Stimulated activated effector memory CD8-positive, alpha-beta T cell treated with anti-CD3 and anti-CD28 coated beads, Interleukin-12 subunit alpha, Interleukin-12 subunit beta, amount 100 ng/mL, for 72 hours (primary cell): ENCODE data around the gene MICU2.

ENCODE experiments used
- ATAC-seq: fragments of 150-1000 bp; cut with Tn5 transposase; 2 replicates; pipeline ENCODE4 v1.10.0; 2021
- DNase-seq, 2 donors: peaks; one replicate each; pipeline ENCODE4 v3.0.0; 2021 to 2022; ENCODE audit warnings: low spot score in 2 of 2
- H3K27ac Mint-ChIP-seq: one replicate; pipeline ENCODE4 v1.8.0; 2022; ENCODE audit warnings: mild to moderate bottlenecking, mixed read lengths
- H3K36me3 Mint-ChIP-seq: one replicate; pipeline ENCODE4 v1.8.0; 2022; ENCODE audit warnings: mild to moderate bottlenecking, mixed read lengths
- H3K4me1 Mint-ChIP-seq: one replicate; pipeline ENCODE4 v1.8.0; 2022; ENCODE audit warnings: mixed read lengths
- H3K4me3 Mint-ChIP-seq: one replicate; pipeline ENCODE4 v1.8.0; 2022; ENCODE audit warnings: mild to moderate bottlenecking, mixed read lengths
- H3K9me3 Mint-ChIP-seq: one replicate; pipeline ENCODE4 v1.8.0; 2022; ENCODE audit warnings: mixed read lengths

The MICU2 gene

GRCh38 chr13:21603531-21604448 lies at the start of gene MICU2:
TSS of gene MICU2 (minus strand) at chr13:21604170. CDS start at chr13:21604148, 22 bp downstream.
- DNase-seq = peak; percentile 94 to 95
- Mint-ChIP-seq H3K4me3 (peak within 1 kb of the TSS; percentile 73), H3K36me3 (peaks cover 36% of the 10 kb centered on the region), H3K27ac (peak within 1 kb of the TSS; percentile 92), H3K4me1 (peaks cover 30% of the 10 kb centered on the region), H3K9me3 (peaks cover 2% of the 10 kb centered on the region)
- ATAC-seq = peak; percentile 97

- no peak overlapping the region for H3K27ac Mint-ChIP-seq
- ATAC-seq = no peak
- no peaks in the 10 kb centered on the region for H3K36me3 Mint-ChIP-seq
- no peak for DNase-seq
- H3K9me3 Mint-ChIP-seq = no peaks in the 10 kb centered on the region
- no peak overlapping the region for H3K4me3 Mint-ChIP-seq
- H3K4me1 Mint-ChIP-seq = no peaks in the 10 kb centered on the region
Measured at GRCh38 chr13:21641629-21642028, 37.7 kb upstream of the MICU2 start.

GRCh38 chr13:21639561-21639960 lies 35.6 kb upstream of the MICU2 start:
- H3K36me3 Mint-ChIP-seq = no peaks in the 10 kb centered on the region
- DNase-seq (no peak), ATAC-seq (no peak)
- H3K27ac Mint-ChIP-seq = no peak overlapping the region
- no peaks in the 10 kb centered on the region for H3K9me3 Mint-ChIP-seq
- no peak overlapping the region for H3K4me3 Mint-ChIP-seq
- no peaks in the 10 kb centered on the region for H3K4me1 Mint-ChIP-seq

GRCh38 chr13:21638319-21639282 lies 34.6 kb upstream of the MICU2 start:
- Mint-ChIP-seq H3K4me1 (no peaks in the 10 kb centered on the region), H3K36me3 (no peaks in the 10 kb centered on the region), H3K27ac (no peak overlapping the region), H3K4me3 (no peak overlapping the region), H3K9me3 (no peaks in the 10 kb centered on the region)
- peak; percentile 23 to 53 for DNase-seq
- no peak for ATAC-seq

- ATAC-seq (peak; percentile 82), DNase-seq (no peak)
- no peak overlapping the region for H3K4me3 Mint-ChIP-seq
- H3K36me3 Mint-ChIP-seq = no peaks in the 10 kb centered on the region
- H3K4me1 Mint-ChIP-seq = no peaks in the 10 kb centered on the region
- H3K27ac Mint-ChIP-seq = no peak overlapping the region
- no peaks in the 10 kb centered on the region for H3K9me3 Mint-ChIP-seq
Measured at GRCh38 chr13:21637296-21637695, 33.3 kb upstream of the MICU2 start.

- DNase-seq = no peak
- H3K27ac Mint-ChIP-seq = no peak overlapping the region
- H3K4me1 Mint-ChIP-seq = no peaks in the 10 kb centered on the region
- H3K9me3 Mint-ChIP-seq = no peaks in the 10 kb centered on the region
- ATAC-seq = no peak
- no peak overlapping the region for H3K4me3 Mint-ChIP-seq
- no peaks in the 10 kb centered on the region for H3K36me3 Mint-ChIP-seq
Measured at GRCh38 chr13:21636656-21637055, 32.7 kb upstream of the MICU2 start.

GRCh38 chr13:21632196-21632595 lies 28.2 kb upstream of the MICU2 start:
- H3K9me3 Mint-ChIP-seq = peaks cover 3% of the 10 kb centered on the region
- no peak overlapping the region for H3K4me3 Mint-ChIP-seq
- H3K4me1 Mint-ChIP-seq = no peaks in the 10 kb centered on the region
- no peaks in the 10 kb centered on the region for H3K36me3 Mint-ChIP-seq
- no peak for DNase-seq
- ATAC-seq = no peak
- H3K27ac Mint-ChIP-seq = no peak overlapping the region

GRCh38 chr13:21625366-21625765 lies 21.4 kb upstream of the MICU2 start:
- no peak overlapping the region for H3K4me3 Mint-ChIP-seq
- H3K36me3 Mint-ChIP-seq = no peaks in the 10 kb centered on the region
- DNase-seq (no peak), ATAC-seq (peak; percentile 58)
- H3K4me1 Mint-ChIP-seq = no peaks in the 10 kb centered on the region
- H3K9me3 Mint-ChIP-seq = no peaks in the 10 kb centered on the region
- no peak overlapping the region for H3K27ac Mint-ChIP-seq

GRCh38 chr13:21620861-21621260 lies 16.9 kb upstream of the MICU2 start:
- H3K27ac Mint-ChIP-seq = no peak overlapping the region
- H3K36me3 Mint-ChIP-seq = no peaks in the 10 kb centered on the region
- no peaks in the 10 kb centered on the region for H3K4me1 Mint-ChIP-seq
- H3K9me3 Mint-ChIP-seq = no peaks in the 10 kb centered on the region
- DNase-seq (no peak), ATAC-seq (no peak)
- H3K4me3 Mint-ChIP-seq = no peak overlapping the region

- no peaks in the 10 kb centered on the region for H3K36me3 Mint-ChIP-seq
- H3K9me3 Mint-ChIP-seq = no peaks in the 10 kb centered on the region
- DNase-seq (no peak), ATAC-seq (no peak)
- no peak overlapping the region for H3K4me3 Mint-ChIP-seq
- no peak overlapping the region for H3K27ac Mint-ChIP-seq
- H3K4me1 Mint-ChIP-seq = no peaks in the 10 kb centered on the region
Measured at GRCh38 chr13:21619633-21620220, 15.8 kb upstream of the MICU2 start.

GRCh38 chr13:21616880-21617279 lies 12.9 kb upstream of the MICU2 start:
- ATAC-seq (no peak), DNase-seq (peak in 1 of 2 donors; percentile 22)
- Mint-ChIP-seq H3K27ac (no peak overlapping the region), H3K4me1 (no peaks in the 10 kb centered on the region), H3K9me3 (no peaks in the 10 kb centered on the region), H3K36me3 (no peaks in the 10 kb centered on the region), H3K4me3 (no peak overlapping the region)

GRCh38 chr13:21616205-21616866 lies 12.4 kb upstream of the MICU2 start:
- no peaks in the 10 kb centered on the region for H3K9me3 Mint-ChIP-seq
- no peaks in the 10 kb centered on the region for H3K4me1 Mint-ChIP-seq
- H3K27ac Mint-ChIP-seq = no peak overlapping the region
- ATAC-seq (no peak), DNase-seq (no peak)
- no peaks in the 10 kb centered on the region for H3K36me3 Mint-ChIP-seq
- no peak overlapping the region for H3K4me3 Mint-ChIP-seq

- H3K9me3 Mint-ChIP-seq = no peaks in the 10 kb centered on the region
- no peak for ATAC-seq
- DNase-seq = no peak
- no peak overlapping the region for H3K4me3 Mint-ChIP-seq
- H3K4me1 Mint-ChIP-seq = no peaks in the 10 kb centered on the region
- no peak overlapping the region for H3K27ac Mint-ChIP-seq
- no peaks in the 10 kb centered on the region for H3K36me3 Mint-ChIP-seq
Measured at GRCh38 chr13:21615427-21615826, 11.5 kb upstream of the MICU2 start.

GRCh38 chr13:21613791-21614190 lies 9.8 kb upstream of the MICU2 start:
- Mint-ChIP-seq H3K36me3 (no peaks in the 10 kb centered on the region), H3K4me1 (no peaks in the 10 kb centered on the region), H3K9me3 (no peaks in the 10 kb centered on the region), H3K4me3 (no peak overlapping the region), H3K27ac (no peak overlapping the region)
- peak in 1 of 2 donors; percentile 32 for DNase-seq
- no peak for ATAC-seq

- no peak overlapping the region for H3K27ac Mint-ChIP-seq
- H3K4me1 Mint-ChIP-seq = no peaks in the 10 kb centered on the region
- no peak overlapping the region for H3K4me3 Mint-ChIP-seq
- no peak for ATAC-seq
- peak in 1 of 2 donors; percentile 42 for DNase-seq
- no peaks in the 10 kb centered on the region for H3K36me3 Mint-ChIP-seq
- H3K9me3 Mint-ChIP-seq = no peaks in the 10 kb centered on the region
Measured at GRCh38 chr13:21611385-21611784, 7.4 kb upstream of the MICU2 start.
